Measurements from ENCODE around the gene STOML2. TPM values are rescaled to one million over a fixed set of nuclear protein-coding genes. Genes with fewer than 3 reads are reported as not detected.

Gene STOML2
- total RNA-seq, 2 experiments from 2014 or later = 208 to 211 TPM

GRCh38 chr9:35115680-35116538 is 13.0 kb upstream of the STOML2 start, which contains the start of gene ATOSB:
Gene ATOSB, minus strand, starts transcription at chr9:35115862. Its CDS starts 7,588 bp downstream, at chr9:35108274.
- Mint-ChIP-seq H3K27ac (peak within 1 kb of the TSS; percentile 86), H3K36me3 (ENCODE audit: low read depth) (no peaks in the 10 kb centered on the region), H3K4me1 (ENCODE audit: low read depth) (peaks cover 43% of the 10 kb centered on the region), H3K4me3 (peak within 1 kb of the TSS; percentile 75), H3K9me3 (no peaks in the 10 kb centered on the region), H3K27me3 (no peaks in the 10 kb centered on the region)
- TF ChIP-seq CTCF (IDR thresholded peaks at IDR 0.05) = no peak
- CTCF ChIA-PET = interaction anchor here (0.7 to 4.4 kb wide), 11 partner anchors 10 to 438 kb away, joined by 3 to 42 read pairs (median 4); partner anchors contain the start of genes PIGO and UNC13B
- POLR2A ChIA-PET = interaction anchor here (0.7 to 3.8 kb wide), 5 partner anchors 13 to 615 kb away, joined by 3 to 32 read pairs (median 4); partner anchors contain the start of genes STOML2 and VCP
- ATAC-seq (peak; percentile 60), DNase-seq (peak; percentile 98)
- intact Hi-C loops (cut with micrococcal nuclease) = loop anchor here (5.0 to 10.0 kb wide), 3 partner anchors 141 to 439 kb away; no protein-coding TSS in a partner anchor

GRCh38 chr9:35114840-35115628 is 12.1 kb upstream of the STOML2 start:
- ChIA-PET CTCF (interaction anchor here (0.9 to 4.4 kb wide), 10 partner anchors 9 to 364 kb away, joined by 3 to 42 read pairs (median 6); partner anchors contain the start of genes PIGO, STOML2 and UNC13B), POLR2A (interaction anchor here (0.6 to 3.8 kb wide), 9 partner anchors 12 to 616 kb away, joined by 3 to 32 read pairs (median 4); partner anchors contain the start of genes FANCG, PIGO, STOML2 and VCP)
- Mint-ChIP-seq H3K27me3 (no peaks in the 10 kb centered on the region), H3K4me1 (ENCODE audit: low read depth) (peaks cover 48% of the 10 kb centered on the region), H3K27ac (peak overlapping the region; percentile 86), H3K4me3 (peak overlapping the region; percentile 75), H3K9me3 (no peaks in the 10 kb centered on the region), H3K36me3 (ENCODE audit: low read depth) (no peaks in the 10 kb centered on the region)
- intact Hi-C loops (cut with micrococcal nuclease) = loop anchor here (5.0 to 10.0 kb wide), 3 partner anchors 142 to 440 kb away; no protein-coding TSS in a partner anchor
- ATAC-seq (no peak), DNase-seq (peak; percentile 70)
- no peak for TF ChIP-seq CTCF (IDR thresholded peaks at IDR 0.05)

- ChIA-PET CTCF (interaction anchor here (1.0 to 4.4 kb wide), 6 partner anchors 10 to 412 kb away, joined by 3 to 22 read pairs (median 6); partner anchors contain the start of genes PIGO and STOML2), POLR2A (interaction anchor here (0.5 to 3.8 kb wide), 10 partner anchors 10 to 161 kb away, joined by 3 to 32 read pairs (median 4); partner anchors contain the start of genes FANCG, PIGO, STOML2 and VCP)
- no peaks in the 10 kb centered on the region for H3K36me3 Mint-ChIP-seq (ENCODE audit: low read depth)
- ATAC-seq (peak; percentile 38), DNase-seq (peak; percentile 90)
- no peak for TF ChIP-seq CTCF (IDR thresholded peaks at IDR 0.05)
- H3K9me3 Mint-ChIP-seq = no peaks in the 10 kb centered on the region
- peak overlapping the region; percentile 86 for H3K27ac Mint-ChIP-seq
- H3K4me3 Mint-ChIP-seq = peak overlapping the region; percentile 75
- intact Hi-C loops (cut with micrococcal nuclease) = loop anchor here (10.0 kb wide), 1 partner anchor 441 kb away; no protein-coding TSS in a partner anchor
- H3K4me1 Mint-ChIP-seq (ENCODE audit: low read depth) = peaks cover 48% of the 10 kb centered on the region
- H3K27me3 Mint-ChIP-seq = no peaks in the 10 kb centered on the region
These were observed 11.3 kb upstream of the STOML2 start for GRCh38 chr9:35114113-35114839.

GRCh38 chr9:35112257-35113020 is 9.5 kb upstream of the STOML2 start:
- ChIA-PET POLR2A (interaction anchor here (0.9 to 2.5 kb wide), 6 partner anchors 9 to 620 kb away, joined by 3 to 10 read pairs (median 4); partner anchors contain the start of genes CREB3, FANCG, PIGO and STOML2), CTCF (interaction anchor here (1.0 to 2.9 kb wide), 4 partner anchors 9 to 466 kb away, joined by 3 to 17 read pairs (median 4); partner anchors contain the start of genes GALT, PIGO and STOML2)
- no peak for TF ChIP-seq CTCF (IDR thresholded peaks at IDR 0.05)
- DNase-seq (no peak), ATAC-seq (no peak)
- Mint-ChIP-seq H3K27ac (peak overlapping the region; percentile 70), H3K9me3 (no peaks in the 10 kb centered on the region), H3K27me3 (no peaks in the 10 kb centered on the region), H3K4me3 (peak overlapping the region; percentile 65), H3K36me3 (ENCODE audit: low read depth) (no peaks in the 10 kb centered on the region), H3K4me1 (ENCODE audit: low read depth) (peaks cover 48% of the 10 kb centered on the region)
- intact Hi-C loops (cut with micrococcal nuclease) = loop anchor here (10.0 kb wide), 1 partner anchor 442 kb away; no protein-coding TSS in a partner anchor

All from activated CD8-positive, alpha-beta T cell treated with anti-CD3 and anti-CD28 coated beads for 36 hours (primary cell).